NCI-H510A (cell line): ENCODE results near the gene ZNF438.

Experiments used
- DNase-seq: peaks from one replicate; lab custom pipeline; 2025; lab: John Stamatoyannopoulos, UW

Gene ZNF438

DNA sequence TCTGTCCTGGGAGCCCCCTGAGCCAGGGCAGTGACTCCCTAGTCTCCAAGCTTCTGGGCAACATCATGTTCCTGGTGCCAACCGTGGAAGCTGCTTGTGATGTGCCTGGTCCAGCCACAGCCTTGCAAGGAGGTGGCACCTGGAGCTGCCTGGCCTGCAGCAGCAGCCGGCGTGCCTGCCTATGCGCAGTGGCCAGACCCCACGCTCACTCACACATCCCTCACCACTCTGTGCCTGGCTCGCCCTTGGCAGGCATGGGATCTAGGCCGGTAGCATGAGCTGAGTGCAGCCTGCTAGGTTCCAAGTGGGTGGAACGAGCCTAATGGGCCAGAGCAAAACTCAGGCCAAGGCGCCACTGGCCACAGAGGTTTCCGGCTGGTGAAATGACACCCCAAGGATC, 184.0 kb downstream of the ZNF438 start:
- DNase-seq = no peak

DNA sequence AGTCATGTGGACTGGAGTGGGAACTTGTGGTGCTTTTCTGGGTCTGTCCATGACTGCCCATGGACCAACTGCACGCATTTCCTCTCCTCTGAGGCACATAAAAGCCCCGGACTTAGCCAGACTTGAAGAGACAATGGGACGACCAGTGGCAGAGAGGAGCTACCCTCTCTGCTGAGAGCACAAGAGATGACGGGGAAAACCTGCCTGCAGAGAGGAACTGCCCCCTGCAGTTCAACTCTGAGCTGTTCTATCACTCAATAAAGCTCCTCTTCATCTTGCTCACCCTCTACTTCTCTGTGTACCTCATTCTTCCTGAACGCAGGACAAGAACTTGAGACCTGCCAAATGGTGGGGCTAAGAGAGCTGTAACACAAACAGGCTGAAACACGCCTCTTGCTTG, 184.5 kb downstream of the ZNF438 start:
- no peak for DNase-seq

DNA sequence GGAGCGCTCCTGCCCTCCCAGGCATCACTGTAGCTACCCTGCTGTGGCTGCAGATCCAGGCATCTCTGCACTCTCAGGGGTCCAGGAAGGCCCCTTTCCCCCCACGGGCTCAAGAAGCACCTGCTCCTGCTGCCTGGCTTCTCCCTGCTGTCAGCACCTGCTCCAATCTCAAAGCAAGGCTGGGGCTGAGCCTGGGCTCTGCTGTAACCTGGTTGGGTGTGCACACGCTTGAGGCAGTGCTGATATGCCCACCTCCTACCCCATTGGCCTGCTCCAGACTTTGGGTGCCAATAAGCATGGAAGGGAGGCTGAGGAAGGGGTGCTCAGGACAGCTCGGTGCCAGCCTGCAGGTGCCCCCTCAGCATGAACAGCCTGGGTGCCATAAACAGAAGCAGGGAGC, 185.0 kb downstream of the ZNF438 start:
- no peak for DNase-seq

DNA sequence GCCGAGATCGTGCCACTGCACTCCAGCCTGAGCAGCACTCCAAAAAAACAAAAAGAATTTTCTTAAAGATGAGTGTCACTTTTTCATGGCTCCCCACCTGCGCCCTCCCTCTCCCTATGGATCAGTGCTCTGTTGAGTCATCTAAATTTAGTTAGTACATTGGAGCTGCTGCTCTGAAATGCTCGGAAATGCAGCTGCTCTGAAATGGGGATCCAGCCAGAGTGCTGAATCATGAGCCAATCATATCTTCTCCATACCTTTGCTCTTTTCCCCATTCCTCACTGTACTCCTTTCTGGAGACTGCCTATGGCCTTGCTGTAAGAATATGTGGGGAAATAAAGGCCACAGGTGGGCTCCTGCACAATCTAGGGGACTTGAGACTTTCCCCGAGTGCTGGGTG, 188.8 kb downstream of the ZNF438 start:
- DNase-seq = no peak

DNA sequence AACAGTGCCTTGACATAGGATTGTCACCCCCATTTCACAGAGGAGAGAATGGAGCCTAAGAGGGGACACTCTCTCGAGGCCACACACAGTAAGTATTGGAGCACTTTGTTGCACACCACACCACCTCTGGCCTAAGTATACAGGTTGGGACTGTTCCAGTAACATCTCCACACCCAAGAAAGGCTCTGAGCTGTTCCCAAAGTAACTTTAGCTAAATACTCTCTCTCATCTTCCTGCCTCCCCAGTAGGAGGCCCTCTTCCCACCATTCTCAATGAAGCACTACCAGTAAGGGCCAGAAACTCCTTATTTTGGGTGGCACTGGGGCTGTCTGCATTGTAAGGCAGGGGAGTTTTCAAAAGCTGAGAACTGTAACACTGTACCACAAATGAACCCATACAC, 189.5 kb downstream of the ZNF438 start:
- no peak for DNase-seq

DNA sequence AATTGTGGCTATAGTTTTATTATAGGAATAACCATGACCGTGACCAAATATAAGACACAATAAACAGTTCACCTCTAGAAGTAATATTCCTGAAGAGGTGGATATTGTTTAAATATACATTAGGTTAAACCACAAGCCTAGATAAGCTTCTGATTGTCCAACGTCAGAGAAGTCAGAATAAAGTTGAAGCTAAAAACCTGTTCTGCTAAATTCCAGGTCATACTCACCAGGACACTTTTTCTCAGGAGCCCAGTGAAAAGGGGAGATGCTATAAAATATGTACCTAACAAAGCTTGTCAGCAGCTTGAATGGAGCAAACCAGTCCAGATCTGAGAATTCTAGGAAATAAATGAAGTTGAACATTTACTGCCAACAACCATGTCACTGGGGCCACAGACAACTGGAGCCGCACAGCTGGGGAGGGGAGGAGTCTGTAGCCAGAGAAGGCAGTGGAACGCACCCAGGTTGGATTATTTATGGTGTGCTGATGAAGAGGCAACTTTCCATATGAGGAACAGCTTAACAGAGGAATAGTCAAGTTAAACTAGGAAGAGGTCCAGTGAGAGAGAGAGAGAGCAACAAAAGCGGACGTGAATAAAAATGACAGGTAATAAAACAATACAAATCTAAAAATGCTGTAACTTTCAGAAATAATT, 191.1 kb downstream of the ZNF438 start:
- no peak for DNase-seq

DNA sequence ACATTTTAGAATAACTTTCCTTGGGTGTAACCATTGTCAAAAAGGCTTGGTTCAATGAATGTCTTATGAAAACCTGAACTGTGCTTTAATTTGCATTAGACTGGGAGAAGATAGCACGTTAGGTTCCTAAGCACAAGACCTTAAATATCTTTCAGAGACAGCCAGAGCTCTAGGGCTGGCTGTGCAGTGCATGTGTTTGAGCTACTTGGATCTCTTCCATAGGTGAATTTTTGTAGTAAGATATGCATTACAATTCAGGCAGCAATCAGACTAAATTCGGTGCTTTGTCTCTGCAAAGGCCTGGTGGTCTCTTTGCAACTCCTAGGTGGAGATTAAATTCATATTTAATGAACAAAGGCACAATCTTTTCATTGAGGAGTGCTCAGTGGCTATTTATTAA, 192.0 kb downstream of the ZNF438 start:
- DNase-seq = no peak

- DNase-seq = no peak
Measured at GRCh38 chr10:30836406-30836805, 195.3 kb downstream of the ZNF438 start.

- DNase-seq = no peak
Measured at GRCh38 chr10:30835146-30835545, 196.5 kb downstream of the ZNF438 start.

DNA sequence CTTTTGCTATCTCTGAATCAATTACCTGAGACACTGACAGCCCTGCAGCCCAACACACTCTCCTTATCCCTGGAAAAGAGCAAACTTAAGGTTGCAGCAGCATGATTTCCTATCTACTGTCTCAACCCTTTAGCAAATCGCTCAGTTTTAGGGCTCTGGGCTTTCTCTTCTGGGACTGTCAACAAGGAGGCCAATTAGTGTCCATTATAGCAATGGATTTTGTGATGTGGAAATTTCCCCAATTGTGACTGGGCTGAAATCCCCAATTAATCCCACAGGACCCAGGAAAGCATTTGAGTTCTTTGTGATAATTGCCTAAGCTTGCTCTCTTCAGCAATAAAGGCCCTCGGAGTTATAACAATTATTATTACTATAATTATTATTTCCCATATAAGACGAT, 197.0 kb downstream of the ZNF438 start:
- DNase-seq = no peak

- no peak for DNase-seq
Measured at GRCh38 chr10:30834153-30834552, 197.5 kb downstream of the ZNF438 start.

GRCh38 chr10:30833628-30833970, 198.1 kb downstream of the ZNF438 start:
- DNase-seq = no peak

- no peak for DNase-seq
Measured at GRCh38 chr10:30832749-30833627, 198.7 kb downstream of the ZNF438 start.

DNA sequence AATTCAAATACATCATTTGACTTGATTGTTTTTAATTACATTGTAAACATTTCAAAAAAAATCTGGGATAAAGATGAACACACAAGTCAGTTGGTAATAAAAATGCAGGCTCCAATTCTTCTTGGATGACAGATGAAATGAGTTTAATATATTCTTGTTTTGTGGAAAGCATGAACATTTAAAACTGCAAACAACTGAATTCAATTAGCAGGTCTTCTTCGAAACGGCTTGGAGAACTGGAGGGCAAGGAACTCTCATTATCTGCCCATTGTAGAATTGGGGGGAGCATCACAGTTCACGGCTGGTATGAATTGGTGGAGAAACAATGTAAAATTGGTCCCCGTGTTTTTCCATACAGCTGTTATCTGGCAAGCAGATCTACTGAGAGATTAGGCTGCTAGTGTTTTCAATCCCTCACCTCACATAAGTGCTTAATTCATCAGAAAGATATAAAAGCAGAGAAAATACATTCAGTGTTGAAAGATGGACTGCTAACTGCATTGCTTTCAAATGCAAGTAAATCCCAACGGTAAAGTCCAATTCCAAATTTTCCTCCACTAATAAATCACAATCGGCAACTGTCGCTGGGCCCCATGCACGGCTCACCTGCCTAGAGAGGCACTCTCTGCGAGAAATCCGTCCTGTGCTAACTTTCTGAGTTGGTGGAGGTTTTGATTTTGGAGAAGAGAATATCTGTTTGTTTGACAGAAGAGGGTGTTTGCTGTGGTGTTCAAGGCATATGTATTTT, 199.5 kb downstream of the ZNF438 start:
- no peak for DNase-seq

DNA sequence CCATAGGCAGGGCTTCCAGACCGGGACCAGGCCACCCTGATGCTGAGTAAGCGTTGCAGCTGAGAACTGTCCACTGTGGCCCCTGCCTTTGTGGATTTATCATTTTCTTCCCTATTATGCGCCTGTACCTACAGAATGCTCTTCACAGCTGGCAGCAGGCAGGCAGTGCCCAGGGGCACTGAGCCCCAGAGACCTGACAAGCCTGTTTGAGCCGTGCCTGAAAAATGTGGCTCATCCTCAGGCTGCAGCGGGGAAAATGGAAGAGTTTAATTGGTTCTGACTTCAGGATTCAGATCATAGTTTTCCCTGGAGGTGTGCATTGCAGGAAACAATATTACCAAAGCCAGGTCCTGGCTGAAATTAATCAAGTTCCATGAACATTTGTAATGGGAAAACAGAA, 200.2 kb downstream of the ZNF438 start:
- no peak for DNase-seq

- no peak for DNase-seq
Measured at GRCh38 chr10:30830315-30831230, 201.1 kb downstream of the ZNF438 start.

GRCh38 chr10:30829901-30830300, 201.8 kb downstream of the ZNF438 start:
- DNase-seq = no peak

GRCh38 chr10:30828680-30829079, 203.0 kb downstream of the ZNF438 start:
- DNase-seq = no peak

DNA sequence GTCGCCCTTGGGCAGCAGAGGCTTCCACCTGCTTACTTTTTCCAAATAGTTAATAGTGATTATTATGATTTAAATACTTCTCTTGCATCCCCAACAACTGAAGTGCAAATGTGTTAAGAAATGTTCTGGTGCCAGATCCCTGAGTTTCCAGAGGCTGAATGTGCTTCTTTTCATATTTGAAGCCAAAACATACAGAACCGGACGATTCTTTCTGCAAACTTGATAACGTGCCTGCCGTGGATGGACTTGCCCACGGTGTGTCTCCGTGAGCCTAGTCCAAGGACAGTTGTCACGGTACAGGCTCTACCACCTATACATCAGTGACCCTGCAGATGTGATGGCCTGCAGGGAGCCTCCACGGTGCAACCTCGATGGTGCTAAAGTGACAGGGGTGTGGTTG, 203.5 kb downstream of the ZNF438 start:
- no peak for DNase-seq

DNA sequence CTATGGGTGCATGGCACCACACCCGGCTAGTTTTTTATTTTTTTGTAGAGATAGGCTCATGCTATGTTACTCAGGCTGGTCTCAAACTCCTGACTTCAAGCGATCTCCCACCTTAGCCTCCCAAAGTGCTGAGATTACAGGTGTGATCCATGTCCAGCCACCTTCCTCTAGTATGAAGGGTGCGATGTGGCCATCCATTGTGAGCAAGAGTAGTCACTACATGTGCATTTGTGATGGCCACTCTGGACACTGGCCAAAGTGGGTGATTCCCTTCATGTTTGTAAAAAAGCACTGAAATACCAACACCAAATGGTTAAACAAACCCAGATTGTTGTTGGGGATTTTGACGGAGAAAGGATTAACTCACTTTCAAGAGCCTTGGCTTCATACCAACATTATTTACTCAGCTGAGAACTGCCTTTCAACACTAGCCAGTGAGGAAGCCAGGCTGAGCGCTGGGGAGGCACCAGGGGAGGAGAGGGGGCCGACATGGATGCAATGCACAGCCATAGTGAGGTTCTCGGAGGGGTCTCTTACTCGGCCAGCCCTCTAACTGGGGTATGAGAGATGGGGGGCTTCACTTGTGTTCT, 204.0 kb downstream of the ZNF438 start:
- DNase-seq = no peak

DNA sequence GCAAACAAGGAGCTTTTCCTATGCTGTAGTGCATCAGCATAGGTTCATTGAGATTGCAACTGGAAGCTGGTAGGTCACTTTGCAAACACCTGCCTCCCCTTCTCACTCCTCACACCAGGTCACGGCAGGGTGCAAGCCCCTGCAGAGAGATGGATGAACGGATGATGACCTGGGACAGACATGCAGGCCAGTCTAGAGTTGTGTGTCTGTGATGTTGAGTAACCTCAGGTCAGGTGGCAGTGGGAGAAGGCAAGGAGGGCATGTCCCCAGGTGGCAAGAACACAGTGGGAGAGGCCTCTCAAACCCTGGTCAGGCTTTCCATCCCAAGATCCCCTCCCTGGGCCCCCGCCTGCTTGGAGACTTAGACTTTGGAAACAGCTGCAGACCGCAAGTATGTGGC, 205.0 kb downstream of the ZNF438 start:
- DNase-seq = no peak

DNA sequence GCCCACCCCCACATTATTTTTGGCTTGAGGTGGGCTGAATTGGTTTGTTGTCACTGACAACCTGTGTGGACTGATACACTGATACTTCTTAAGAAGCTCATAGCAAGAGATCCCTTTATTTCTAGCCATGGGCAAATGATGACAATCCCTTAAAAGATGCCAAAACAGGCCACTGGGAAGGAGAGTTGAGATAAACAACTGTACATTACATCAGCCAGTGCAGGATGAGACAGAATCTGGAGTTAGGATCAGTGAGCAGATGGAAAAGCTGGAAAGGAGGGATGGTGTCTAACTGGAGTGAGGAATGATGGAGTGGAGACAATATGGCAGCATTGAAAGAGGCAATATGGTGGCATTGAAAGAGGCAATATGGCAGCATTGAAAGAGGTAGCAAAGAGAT, 206.2 kb downstream of the ZNF438 start:
- DNase-seq = no peak
